SK-N-MC (cell line): Measurements from ENCODE around the gene PVALB.

Experiments
- EZH2 ChIP-seq: fragments of 200-600 bp; sonication (generic); IDR thresholded peaks from one replicate; pipeline ENCODE4 v1.6.1; 2017; ENCODE audit warnings: antibody characterized with exemption
- POLR2AphosphoS5 ChIP-seq: IDR thresholded peaks from 2 replicates; pipeline ENCODE4 v1.6.1; 2012; ENCODE audit warnings: mild to moderate bottlenecking, low read depth, low read length, borderline replicate concordance

GRCh38 chr22:36795633-36796032 is 21.2 kb downstream of the PVALB start:
- TF ChIP-seq EZH2 (no peak), POLR2AphosphoS5 (no peak)
